HepG2 (cell line): ENCODE measurements around the gene HOXA6. TPM values are rescaled to one million over a fixed set of nuclear protein-coding genes. Genes with fewer than 3 reads are reported as not detected.

Source experiments
- CHD2 ChIP-seq: IDR thresholded peaks from 2 replicates; pipeline ENCODE4 v1.6.1; 2011; ENCODE audit warnings: low read depth, low read length, improper control_type of control experiment
- ISX ChIP-seq: sonication (generic); formaldehyde crosslinking; conservative IDR thresholded peaks from 2 replicates; pipeline ENCODE4 v1.5.0; 2020; ENCODE audit warnings: missing genetic modification reagents
- KDM3A ChIP-seq: IDR thresholded peaks from 2 replicates; pipeline ENCODE4 v1.6.1; 2018; ENCODE audit warnings: low read depth, missing compliant biosample characterization
- KDM4B ChIP-seq: sonication (generic); formaldehyde crosslinking; IDR thresholded peaks from 2 replicates; pipeline ENCODE4 v1.4.0; 2020; ENCODE audit warnings: missing genetic modification reagents
- MAFG ChIP-seq: sonication (generic); formaldehyde crosslinking; IDR thresholded peaks from 2 replicates; pipeline ENCODE4 v1.5.1; 2020; ENCODE audit warnings: mild to moderate bottlenecking, missing genetic modification reagents
- MIER3 ChIP-seq: IDR thresholded peaks from 2 replicates; pipeline ENCODE4 v1.6.1; 2016; ENCODE audit warnings: missing compliant biosample characterization, borderline replicate concordance
- MYC ChIP-seq: sonication (generic); formaldehyde crosslinking; IDR thresholded peaks from 2 replicates; pipeline ENCODE4 v1.9.0; 2021; ENCODE audit warnings: missing genetic modification reagents, borderline replicate concordance
- NBN ChIP-seq: fragments of 450-650 bp; conservative IDR thresholded peaks from 2 replicates; pipeline ENCODE4 v1.6.1; 2017
- NONO ChIP-seq, 2 experiments: fragments of 450-650 bp in 1 of 2; sonication (generic) in 1 of 2; formaldehyde crosslinking in 1 of 2; IDR thresholded peaks in 1 of 2; conservative IDR thresholded peaks in 1 of 2; 2 replicates each; pipeline versions ENCODE4 v1.6.1 to v1.8.0; 2017 to 2022; ENCODE audit warnings: mild to moderate bottlenecking in 1 of 2, missing genetic modification reagents in 1 of 2, moderate library complexity in 1 of 2
- RXRA ChIP-seq: sonication (generic); formaldehyde crosslinking; IDR thresholded peaks from 2 replicates; pipeline ENCODE4 v1.5.1; 2020; ENCODE audit warnings: missing genetic modification reagents
- SMC3 ChIP-seq: IDR thresholded peaks from 2 replicates; pipeline ENCODE4 v1.6.1; 2011; ENCODE audit warnings: low read length, improper control_type of control experiment
- SP4 ChIP-seq: sonication (generic); formaldehyde crosslinking; IDR thresholded peaks from 2 replicates; pipeline ENCODE4 v1.8.1; 2023; ENCODE audit warnings: mild to moderate bottlenecking, missing genetic modification reagents
- ZNF224 ChIP-seq: sonication (generic); formaldehyde crosslinking; IDR thresholded peaks from 2 replicates; pipeline ENCODE4 v1.5.0; 2020; ENCODE audit warnings: mild to moderate bottlenecking, missing genetic modification reagents
- ZNF230 ChIP-seq: sonication (generic); formaldehyde crosslinking; IDR thresholded peaks from 2 replicates; pipeline ENCODE4 v1.4.0; 2020; ENCODE audit warnings: mild to moderate bottlenecking, missing genetic modification reagents
- ZNF350 ChIP-seq: sonication (generic); formaldehyde crosslinking; IDR thresholded peaks from 2 replicates; pipeline ENCODE4 v1.4.0; 2020; ENCODE audit warnings: mild to moderate bottlenecking, low read depth, missing genetic modification reagents, borderline replicate concordance
- ZNF616 ChIP-seq: sonication (generic); formaldehyde crosslinking; IDR thresholded peaks from 2 replicates; pipeline ENCODE4 v1.5.0; 2020; ENCODE audit warnings: low read depth, mild to moderate bottlenecking, missing genetic modification reagents
- ZNF720 ChIP-seq: sonication (generic); formaldehyde crosslinking; IDR thresholded peaks from 2 replicates; pipeline ENCODE4 v1.4.0; 2020; ENCODE audit warnings: missing genetic modification reagents
- ZNF749 ChIP-seq: sonication (generic); formaldehyde crosslinking; IDR thresholded peaks from 2 replicates; pipeline ENCODE4 v1.8.0; 2022; ENCODE audit warnings: mild to moderate bottlenecking, missing genetic modification reagents, moderate library complexity, borderline replicate concordance
- ZNF777 ChIP-seq: sonication (generic); formaldehyde crosslinking; IDR thresholded peaks from 2 replicates; pipeline ENCODE4 v1.4.0; 2020; ENCODE audit warnings: missing genetic modification reagents
- polyA plus RNA-seq, 8 experiments: library from polyadenylated mRNA; depleted of rRNA in 3 of 8; stranded (reverse) in 7 of 8; unstranded in 1 of 8; fragments of >200 nt; fragmentation: Illumina TruSeq in 4 of 8; extraction: Trizol in 4 of 8; gene quantifications; 2 replicates each; pipeline versions ENCODE4 v1.2.1 to v1.2.3, GENCODE V29; 2011 to 2016; ENCODE audit warnings: low read depth in 4 of 8, missing spikeins in 1 of 8, mixed read lengths in 1 of 8; ENCODE audit not compliant: insufficient read depth in 1 of 8
- total RNA-seq, 5 experiments: library from RNA; depleted of rRNA; stranded (reverse); fragments of >200 nt; fragmentation: Illumina TruSeq; extraction: Trizol; gene quantifications; 2 replicates each; pipeline ENCODE4 v1.2.3, GENCODE V29; 2016; ENCODE audit warnings: low read depth in 1 of 5
- TF ChIP-seq, protein P1 (sequence below), 2 experiments: fragments of 450-650 bp in 1 of 2; sonication (generic) in 1 of 2; formaldehyde crosslinking; IDR thresholded peaks; 2 replicates each; pipeline versions ENCODE4 v1.5.0 to v1.8.0; 2020 to 2022; ENCODE audit warnings: mild to moderate bottlenecking in 1 of 2, missing genetic modification reagents in 1 of 2
- TF ChIP-seq, protein P2 (sequence below): sonication (generic); formaldehyde crosslinking; IDR thresholded peaks from 2 replicates; pipeline ENCODE4 v1.4.0; 2020; ENCODE audit warnings: mild to moderate bottlenecking, missing genetic modification reagents
- TF ChIP-seq, protein P3 (sequence below): sonication (generic); formaldehyde crosslinking; IDR thresholded peaks from 2 replicates; pipeline ENCODE4 v1.8.1; 2022; ENCODE audit warnings: low read depth, mild to moderate bottlenecking, missing genetic modification reagents

The HOXA6 gene
- total and polyA plus RNA-seq, 2 of the 13 experiments (the other 11 are each of a cell fraction or from before 2014, with no cell fraction given): 1.3 to 1.5 TPM

DNA sequence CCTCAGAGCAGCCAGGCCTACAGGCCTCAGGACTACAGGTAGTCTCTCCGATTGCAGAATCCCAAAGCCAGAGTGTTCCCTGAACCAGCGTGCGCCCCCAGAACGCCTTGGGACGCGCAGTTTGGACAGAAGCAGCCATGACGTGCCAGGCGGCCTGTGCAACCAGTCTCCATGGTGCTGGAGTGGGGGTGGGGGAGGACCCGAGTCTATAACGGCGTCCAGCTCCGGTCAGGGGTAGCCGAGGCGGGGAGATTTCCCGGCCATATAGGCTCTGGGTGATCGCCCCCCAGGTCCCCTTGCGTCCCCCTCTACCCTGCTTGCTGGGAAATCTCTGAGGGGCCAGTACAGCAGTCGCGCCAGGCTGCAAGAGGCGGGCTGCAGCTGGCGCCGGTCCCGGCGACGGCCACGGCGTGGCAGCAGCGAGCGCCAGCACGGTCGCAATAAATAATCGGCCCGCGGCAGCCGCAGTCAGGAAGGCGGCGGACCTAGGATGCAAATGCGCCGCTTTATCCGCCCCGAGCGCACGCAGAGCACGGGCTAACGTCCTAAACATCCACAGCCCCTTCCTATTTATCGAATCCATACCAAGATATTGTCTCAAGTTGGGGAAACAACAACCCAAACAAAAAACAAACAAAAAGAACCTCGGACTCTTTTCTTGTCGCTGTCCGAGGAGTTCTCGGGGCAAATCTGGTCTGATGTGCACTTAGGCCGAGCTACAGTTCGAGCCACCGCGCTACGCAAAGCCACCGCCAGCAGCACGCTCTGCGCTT is 3.2 kb upstream of the HOXA6 start (continued):
- TF ChIP-seq, protein P1, sequence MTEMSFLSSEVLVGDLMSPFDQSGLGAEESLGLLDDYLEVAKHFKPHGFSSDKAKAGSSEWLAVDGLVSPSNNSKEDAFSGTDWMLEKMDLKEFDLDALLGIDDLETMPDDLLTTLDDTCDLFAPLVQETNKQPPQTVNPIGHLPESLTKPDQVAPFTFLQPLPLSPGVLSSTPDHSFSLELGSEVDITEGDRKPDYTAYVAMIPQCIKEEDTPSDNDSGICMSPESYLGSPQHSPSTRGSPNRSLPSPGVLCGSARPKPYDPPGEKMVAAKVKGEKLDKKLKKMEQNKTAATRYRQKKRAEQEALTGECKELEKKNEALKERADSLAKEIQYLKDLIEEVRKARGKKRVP (CRISPR knock-in tag; IDR thresholded peaks at IDR 0.05): no peak
- TF ChIP-seq, protein P2, sequence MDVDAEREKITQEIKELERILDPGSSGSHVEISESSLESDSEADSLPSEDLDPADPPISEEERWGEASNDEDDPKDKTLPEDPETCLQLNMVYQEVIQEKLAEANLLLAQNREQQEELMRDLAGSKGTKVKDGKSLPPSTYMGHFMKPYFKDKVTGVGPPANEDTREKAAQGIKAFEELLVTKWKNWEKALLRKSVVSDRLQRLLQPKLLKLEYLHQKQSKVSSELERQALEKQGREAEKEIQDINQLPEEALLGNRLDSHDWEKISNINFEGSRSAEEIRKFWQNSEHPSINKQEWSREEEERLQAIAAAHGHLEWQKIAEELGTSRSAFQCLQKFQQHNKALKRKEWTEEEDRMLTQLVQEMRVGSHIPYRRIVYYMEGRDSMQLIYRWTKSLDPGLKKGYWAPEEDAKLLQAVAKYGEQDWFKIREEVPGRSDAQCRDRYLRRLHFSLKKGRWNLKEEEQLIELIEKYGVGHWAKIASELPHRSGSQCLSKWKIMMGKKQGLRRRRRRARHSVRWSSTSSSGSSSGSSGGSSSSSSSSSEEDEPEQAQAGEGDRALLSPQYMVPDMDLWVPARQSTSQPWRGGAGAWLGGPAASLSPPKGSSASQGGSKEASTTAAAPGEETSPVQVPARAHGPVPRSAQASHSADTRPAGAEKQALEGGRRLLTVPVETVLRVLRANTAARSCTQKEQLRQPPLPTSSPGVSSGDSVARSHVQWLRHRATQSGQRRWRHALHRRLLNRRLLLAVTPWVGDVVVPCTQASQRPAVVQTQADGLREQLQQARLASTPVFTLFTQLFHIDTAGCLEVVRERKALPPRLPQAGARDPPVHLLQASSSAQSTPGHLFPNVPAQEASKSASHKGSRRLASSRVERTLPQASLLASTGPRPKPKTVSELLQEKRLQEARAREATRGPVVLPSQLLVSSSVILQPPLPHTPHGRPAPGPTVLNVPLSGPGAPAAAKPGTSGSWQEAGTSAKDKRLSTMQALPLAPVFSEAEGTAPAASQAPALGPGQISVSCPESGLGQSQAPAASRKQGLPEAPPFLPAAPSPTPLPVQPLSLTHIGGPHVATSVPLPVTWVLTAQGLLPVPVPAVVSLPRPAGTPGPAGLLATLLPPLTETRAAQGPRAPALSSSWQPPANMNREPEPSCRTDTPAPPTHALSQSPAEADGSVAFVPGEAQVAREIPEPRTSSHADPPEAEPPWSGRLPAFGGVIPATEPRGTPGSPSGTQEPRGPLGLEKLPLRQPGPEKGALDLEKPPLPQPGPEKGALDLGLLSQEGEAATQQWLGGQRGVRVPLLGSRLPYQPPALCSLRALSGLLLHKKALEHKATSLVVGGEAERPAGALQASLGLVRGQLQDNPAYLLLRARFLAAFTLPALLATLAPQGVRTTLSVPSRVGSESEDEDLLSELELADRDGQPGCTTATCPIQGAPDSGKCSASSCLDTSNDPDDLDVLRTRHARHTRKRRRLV (CRISPR knock-in tag): 0 out of 2 replicates have a peak, but pooled peaks have one; percentile 29
- peak; percentile 70 for TF ChIP-seq SP4
- TF ChIP-seq ZNF224 (CRISPR knock-in tag): 0 out of 2 replicates have a peak, but pooled peaks have one; percentile 34
- peak; percentile 46; the same call in 1 of the 2 replicates for TF ChIP-seq MYC (CRISPR knock-in tag)
- peak; percentile 29; the same call in 1 of the 2 replicates for TF ChIP-seq RXRA (CRISPR knock-in tag)
- TF ChIP-seq KDM4B (CRISPR knock-in tag): no peak
- TF ChIP-seq KDM3A (CRISPR knock-in tag): peak; percentile 48; the same call in 1 of the 2 replicates
- no peak for TF ChIP-seq ZNF616 (CRISPR knock-in tag)
- TF ChIP-seq MAFG (CRISPR knock-in tag): no peak
- peak; percentile 32; the same call in 1 of the 2 replicates for TF ChIP-seq ZNF350
- TF ChIP-seq ZNF720 (CRISPR knock-in tag): no peak
- no peak for TF ChIP-seq NONO (IDR thresholded peaks at IDR 0.05)
- peak; percentile 70 for TF ChIP-seq NONO (CRISPR knock-in tag; conservative IDR thresholded peaks at IDR 0.05)
- no peak for TF ChIP-seq ZNF230 (CRISPR knock-in tag)
- no peak for TF ChIP-seq NBN
- TF ChIP-seq SMC3: no peak; the same call in 1 of the 2 replicates
- TF ChIP-seq ZNF777 (CRISPR knock-in tag): peak; percentile 44; the same call in 1 of the 2 replicates
- TF ChIP-seq CHD2: no peak
- peak; percentile 72; the same call in 1 of the 2 replicates for TF ChIP-seq ZNF749 (CRISPR knock-in tag)
- no peak for TF ChIP-seq ISX
- no peak for TF ChIP-seq MIER3 (CRISPR knock-in tag)
- TF ChIP-seq, protein P3, sequence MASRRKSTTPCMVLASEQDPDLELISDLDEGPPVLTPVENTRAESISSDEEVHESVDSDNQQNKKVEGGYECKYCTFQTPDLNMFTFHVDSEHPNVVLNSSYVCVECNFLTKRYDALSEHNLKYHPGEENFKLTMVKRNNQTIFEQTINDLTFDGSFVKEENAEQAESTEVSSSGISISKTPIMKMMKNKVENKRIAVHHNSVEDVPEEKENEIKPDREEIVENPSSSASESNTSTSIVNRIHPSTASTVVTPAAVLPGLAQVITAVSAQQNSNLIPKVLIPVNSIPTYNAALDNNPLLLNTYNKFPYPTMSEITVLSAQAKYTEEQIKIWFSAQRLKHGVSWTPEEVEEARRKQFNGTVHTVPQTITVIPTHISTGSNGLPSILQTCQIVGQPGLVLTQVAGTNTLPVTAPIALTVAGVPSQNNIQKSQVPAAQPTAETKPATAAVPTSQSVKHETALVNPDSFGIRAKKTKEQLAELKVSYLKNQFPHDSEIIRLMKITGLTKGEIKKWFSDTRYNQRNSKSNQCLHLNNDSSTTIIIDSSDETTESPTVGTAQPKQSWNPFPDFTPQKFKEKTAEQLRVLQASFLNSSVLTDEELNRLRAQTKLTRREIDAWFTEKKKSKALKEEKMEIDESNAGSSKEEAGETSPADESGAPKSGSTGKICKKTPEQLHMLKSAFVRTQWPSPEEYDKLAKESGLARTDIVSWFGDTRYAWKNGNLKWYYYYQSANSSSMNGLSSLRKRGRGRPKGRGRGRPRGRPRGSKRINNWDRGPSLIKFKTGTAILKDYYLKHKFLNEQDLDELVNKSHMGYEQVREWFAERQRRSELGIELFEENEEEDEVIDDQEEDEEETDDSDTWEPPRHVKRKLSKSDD: peak; percentile 83
